K562 (cell line): ENCODE measurements around the gene SYT15. TPM values are rescaled to one million over a fixed set of nuclear protein-coding genes. Genes with fewer than 3 reads are reported as not detected.
"Not testable (repeated sequence)": the region's sequence is repeated elsewhere in the genome, so short reads cannot be mapped to it uniquely, and the experiment has no call there.

Source experiments
- ATAC-seq: fragments of 200-7000 bp; cut with Tn5 transposase; 3 replicates; pipeline ENCODE4 v1.9.1; 2020; ENCODE audit warnings: moderate library complexity
- BruUV-seq: library from RNA; stranded (reverse); fragments of 400-500 nt; replicated peaks from 2 replicates; lab custom pipeline; 2021; lab: Mats Ljungman, UMichigan
- CTCF ChIA-PET: fragments of 300-600 bp; formaldehyde crosslinking; extraction: SDS; loops from one replicate; lab custom pipeline; 2021; ENCODE audit warnings: low intra/inter-chr PET ratio; lab: Yijun Ruan, JAX
- POLR2A ChIA-PET: fragments of 300-600, 350-650 bp; sonication (Branson Sonifier 250); formaldehyde crosslinking; extraction: SDS; loops from one replicate; lab custom pipeline; 2021; ENCODE audit warnings: antibody characterized with exemption, inconsistent platforms; lab: Yijun Ruan, JAX
- DNase-seq, 4 experiments: peaks; one replicate each; pipeline versions ENCODE4 v3.0.0 to v3.0.0-alpha.2; 2011 to 2018; ENCODE audit warnings: low spot score in 3 of 4, mixed read lengths in 3 of 4; ENCODE audit errors: extremely low read depth in 1 of 4
- FAIRE-seq: peaks from 2 replicates; lab custom pipeline; 2011; peaks lifted over from hg19 to GRCh38; lab: Jason Lieb, UNC
- H2AFZ ChIP-seq: 2 replicates; pipeline ENCODE4 v1.6.0; 2011; ENCODE audit warnings: low read depth, low read length, control low read depth, inconsistent platforms
- H3K27ac ChIP-seq: fragments of 200-600 bp; 3 replicates; pipeline ENCODE4 v1.8.0; 2011; ENCODE audit warnings: low read depth, mild to moderate bottlenecking, control low read depth, inconsistent platforms, low read length, moderate library complexity, mixed read lengths; ENCODE audit errors: extremely low read depth
- H3K27me3 ChIP-seq, 2 experiments: fragments of 300-600 bp in 1 of 2; 2 replicates in 1 of 2; 3 replicates in 1 of 2; pipeline versions ENCODE4 v1.6.0 to v1.8.0; 2011; ENCODE audit warnings: inconsistent platforms in 2 of 2, low read length in 2 of 2, mild to moderate bottlenecking in 1 of 2, mixed read lengths in 1 of 2, moderate library complexity in 1 of 2; ENCODE audit not compliant: control insufficient read depth in 2 of 2, insufficient read depth in 2 of 2
- H3K36me3 ChIP-seq: fragments of 300-600 bp; 3 replicates; pipeline ENCODE4 v1.8.0; 2011; ENCODE audit warnings: mild to moderate bottlenecking, low read length, inconsistent platforms; ENCODE audit not compliant: control insufficient read depth, insufficient read depth
- H3K4me1 ChIP-seq, 2 experiments: fragments of 200-600 bp in 1 of 2; replicated peaks in 1 of 2; 2 replicates in 1 of 2; 3 replicates in 1 of 2; pipeline versions ENCODE4 v1.5.1 to v1.8.0; 2011; ENCODE audit warnings: inconsistent platforms in 2 of 2, low read length in 2 of 2, mild to moderate bottlenecking in 1 of 2, mixed read lengths in 1 of 2, moderate library complexity in 1 of 2; ENCODE audit not compliant: control insufficient read depth in 2 of 2, insufficient read depth in 2 of 2
- H3K4me2 ChIP-seq: 2 replicates; pipeline ENCODE4 v1.6.1; 2011; ENCODE audit warnings: low read length, control low read depth, inconsistent platforms, mixed read lengths; ENCODE audit not compliant: insufficient read depth
- H3K4me3 ChIP-seq: fragments of 200-600 bp; sonication (generic), shearing (Covaris generic); 2 replicates; pipeline ENCODE4 v1.5.1; 2016; ENCODE audit warnings: control low read depth, inconsistent platforms
- H3K79me2 ChIP-seq: fragments of 200-600 bp; 3 replicates; pipeline ENCODE4 v1.8.0; 2011; ENCODE audit warnings: low read length, inconsistent platforms; ENCODE audit not compliant: control insufficient read depth, insufficient read depth
- H3K9ac ChIP-seq, 2 experiments: 2 replicates each; pipeline versions ENCODE4 v1.6.0 to v1.6.1; 2011; ENCODE audit warnings: low read depth in 2 of 2, low read length in 2 of 2, control low read depth in 1 of 2, inconsistent platforms in 1 of 2, mild to moderate bottlenecking in 1 of 2, mixed read lengths in 1 of 2; ENCODE audit not compliant: insufficient read depth in 1 of 2
- H3K9me1 ChIP-seq: one replicate; pipeline ENCODE4 v1.6.0; 2011; ENCODE audit warnings: inconsistent platforms, mild to moderate bottlenecking, low read length, moderate library complexity; ENCODE audit not compliant: control insufficient read depth, insufficient read depth
- H3K9me3 ChIP-seq: replicated peaks from 2 replicates; pipeline ENCODE4 v1.5.1; 2011; ENCODE audit warnings: low read depth, low read length, inconsistent platforms; ENCODE audit not compliant: control insufficient read depth, insufficient read depth
- H4K20me1 ChIP-seq: replicated peaks from 2 replicates; pipeline ENCODE4 v1.6.1; 2011; ENCODE audit warnings: low read length, inconsistent platforms, mixed read lengths; ENCODE audit not compliant: control insufficient read depth, insufficient read depth
- WGBS: fragments of 100-300 bp; shearing (Covaris generic); methylation state at CpG from one replicate; pipeline ENCODE4 v1.1.6; 2016; ENCODE audit warnings: low coverage, mixed read lengths; ENCODE audit not compliant: insufficient coverage; ENCODE audit errors: missing lambda C conversion rate; 5-methylcytosine and 5-hydroxymethylcytosine counted together
- in situ Hi-C: fragments of 300-500 bp; cut with MboI; formaldehyde crosslinking; loops from 4 replicates; pipeline ENCODE4 v1.15.0; 2018; ENCODE audit warnings: inconsistent platforms, mixed read lengths
- intact Hi-C: fragments of 100-400 bp; cut with micrococcal nuclease; formaldehyde crosslinking; loops from 2 replicates; pipeline ENCODE4 v1.14.2; 2022
- polyA plus RNA-seq, 8 experiments: library from polyadenylated mRNA; depleted of rRNA in 4 of 8; stranded (reverse) in 5 of 8; unstranded in 3 of 8; fragments of >200 nt; fragmentation: Nextera tagmentation in 2 of 8; fragmentation: Illumina TruSeq in 1 of 8; extraction: Ambion mirVana in 2 of 8; extraction: Trizol in 1 of 8; gene quantifications; 2 replicates each; pipeline versions ENCODE4 v1.2.1 to v1.2.3, GENCODE V29; 2011 to 2014; ENCODE audit warnings: inconsistent platforms in 1 of 8, missing spikeins in 1 of 8
- total RNA-seq, 7 experiments: library from RNA; depleted of rRNA in 6 of 7; stranded (reverse); fragments of >200 nt in 6 of 7; fragmentation: Illumina TruSeq in 2 of 7; extraction: Trizol in 2 of 7; gene quantifications; 2 replicates each; pipeline versions ENCODE4 v1.2.1 to v1.2.3, GENCODE V29; 2011 to 2021; ENCODE audit warnings: low replicate concordance in 1 of 7

Gene SYT15
- total and polyA plus RNA-seq, 9 of the 15 experiments (the other 6 are each of a cell fraction or from before 2014, with no cell fraction given): 0.05 to 0.82 (median 0.21) TPM; not detected in 1

DNA sequence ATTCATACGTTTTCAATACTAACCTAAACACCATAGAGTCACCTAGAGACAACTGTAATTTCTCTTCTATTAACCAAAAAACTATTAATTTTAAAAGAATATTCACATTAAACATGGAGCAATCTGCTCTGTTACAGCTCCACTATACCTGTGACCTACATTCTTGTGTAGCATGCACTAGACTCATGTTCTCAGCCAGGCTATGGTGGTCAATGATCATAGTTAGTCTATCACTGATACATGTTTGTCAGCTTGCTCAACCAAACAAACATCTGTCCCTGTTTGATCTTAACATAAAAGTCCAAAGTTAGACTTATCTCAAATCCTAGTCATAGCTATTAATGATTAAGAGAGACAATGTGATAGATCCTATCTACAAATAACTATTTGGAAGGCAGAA is 50.9 kb downstream of the SYT15 start:
- intact Hi-C loops, H3K4me2 ChIP-seq, H4K20me1 ChIP-seq, ATAC-seq, H3K4me3 ChIP-seq, H3K27ac ChIP-seq, H3K9me1 ChIP-seq, CTCF ChIA-PET, H3K4me1 ChIP-seq, in situ Hi-C loops, H2AFZ ChIP-seq, BruUV-seq, H3K79me2 ChIP-seq, H3K27me3 ChIP-seq, H3K36me3 ChIP-seq, FAIRE-seq, POLR2A ChIA-PET, H3K9me3 ChIP-seq, DNase-seq, H3K9ac ChIP-seq: not testable (repeated sequence)
- WGBS: no CpG with 5 or more reads among the region's 1 CpG

GRCh38 chr10:46630816-46631215 is 51.9 kb downstream of the SYT15 start:
- H4K20me1 ChIP-seq, FAIRE-seq, POLR2A ChIA-PET, in situ Hi-C loops, H3K4me1 ChIP-seq, H3K27me3 ChIP-seq, H3K9ac ChIP-seq, H3K4me3 ChIP-seq, ATAC-seq, H3K9me3 ChIP-seq, BruUV-seq, H2AFZ ChIP-seq, DNase-seq, H3K36me3 ChIP-seq, H3K9me1 ChIP-seq, H3K4me2 ChIP-seq, H3K27ac ChIP-seq, intact Hi-C loops, H3K79me2 ChIP-seq, CTCF ChIA-PET: not testable (repeated sequence)
- no CpG with 5 or more reads among the region's 3 CpGs for WGBS

- H3K27me3 ChIP-seq, H4K20me1 ChIP-seq, CTCF ChIA-PET, H3K9me3 ChIP-seq, H2AFZ ChIP-seq, H3K4me3 ChIP-seq, FAIRE-seq, H3K79me2 ChIP-seq, H3K4me1 ChIP-seq, DNase-seq, intact Hi-C loops, POLR2A ChIA-PET, H3K36me3 ChIP-seq, H3K9ac ChIP-seq, H3K4me2 ChIP-seq, H3K9me1 ChIP-seq, in situ Hi-C loops, BruUV-seq, H3K27ac ChIP-seq: not testable (repeated sequence)
- peak; percentile 18; the same call in 2 of the 3 replicates for ATAC-seq
- WGBS: no CpG with 5 or more reads among the region's 3 CpGs
These were observed 52.8 kb downstream of the SYT15 start for GRCh38 chr10:46631683-46632082.

DNA sequence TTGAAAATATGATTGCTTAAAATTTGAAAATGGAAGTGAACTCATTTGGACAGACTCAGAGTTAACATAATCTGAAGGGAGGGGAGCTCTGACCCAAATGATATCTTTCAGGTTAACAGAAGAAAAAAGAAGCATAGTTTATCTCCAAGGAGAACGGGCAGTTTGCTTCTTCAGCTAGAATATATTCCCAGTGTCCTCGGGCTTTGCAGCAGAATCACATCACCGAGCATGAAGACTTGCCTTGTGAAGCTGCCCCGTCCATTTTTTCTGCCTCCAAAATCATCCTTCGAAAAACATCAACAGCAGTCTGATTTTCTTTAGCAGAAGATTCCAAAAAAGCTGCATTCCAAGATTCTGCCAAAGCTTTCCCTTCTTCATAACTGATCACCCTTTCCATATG is 55.8 kb downstream of the SYT15 start:
- CTCF ChIA-PET: not testable (repeated sequence)

More for the DNA sequence above, 55.8 kb downstream of the SYT15 start:
- POLR2A ChIA-PET, H3K27ac ChIP-seq, H3K79me2 ChIP-seq, H3K27me3 ChIP-seq, FAIRE-seq, H3K9me3 ChIP-seq, H3K4me3 ChIP-seq, H3K36me3 ChIP-seq, DNase-seq, in situ Hi-C loops, H4K20me1 ChIP-seq, H3K9me1 ChIP-seq, intact Hi-C loops, H3K4me1 ChIP-seq, H3K9ac ChIP-seq: not testable (repeated sequence)
- TSS peak; percentile 92 for BruUV-seq
- WGBS: 6% methylated on average over 5 of the region's 5 CpGs
- H2AFZ ChIP-seq: peak overlapping the region; percentile 72; the same call in 1 of the 2 replicates
- H3K4me2 ChIP-seq: peak overlapping the region; percentile 60; the same call in 1 of the 2 replicates
- peak; percentile 52 for ATAC-seq
